WTC11 (cell line): ENCODE data around the gene RAD23B. TPM values are rescaled to one million over a fixed set of nuclear protein-coding genes. Genes with fewer than 3 reads are reported as not detected.
A peak's percentile ranks its signal among the peaks of the same experiment; 100 is the strongest.

Experiments
- ATAC-seq: fragments of 200-7000 bp; cut with Tn5 transposase; 2 replicates; pipeline ENCODE4 v1.10.0; 2021; ENCODE audit warnings: mild to moderate bottlenecking, moderate library complexity
- CTCF ChIA-PET: fragments of 300-600 bp; sonication (Branson Sonifier 250); formaldehyde crosslinking; loops from one replicate; lab custom pipeline; 2021; ENCODE audit warnings: antibody characterized with exemption; lab: Charles Lee
- POLR2A ChIA-PET: fragments of 350-600 bp; sonication (Branson Sonifier 250); formaldehyde crosslinking; loops from one replicate; lab custom pipeline; 2021; ENCODE audit warnings: antibody characterized with exemption; lab: Charles Lee
- DNase-seq: peaks from one replicate; pipeline ENCODE4 v3.0.0; 2021; ENCODE audit warnings: low spot score
- H3K27ac Mint-ChIP-seq: 2 replicates; pipeline ENCODE4 v1.8.0; 2021; ENCODE audit warnings: mixed read lengths
- H3K27me3 Mint-ChIP-seq: 2 replicates; pipeline ENCODE4 v1.8.0; 2021; ENCODE audit warnings: low read depth, mild to moderate bottlenecking, moderate library complexity, mixed read lengths
- H3K36me3 Mint-ChIP-seq: 2 replicates; pipeline ENCODE4 v1.8.0; 2021; ENCODE audit warnings: mixed read lengths
- H3K4me1 Mint-ChIP-seq: 2 replicates; pipeline ENCODE4 v1.8.0; 2022; ENCODE audit warnings: mixed read lengths
- H3K4me3 Mint-ChIP-seq: 2 replicates; pipeline ENCODE4 v1.8.0; 2021; ENCODE audit warnings: mild to moderate bottlenecking, moderate library complexity, mixed read lengths
- H3K9me3 Mint-ChIP-seq: 2 replicates; pipeline ENCODE4 v1.8.0; 2021; ENCODE audit warnings: mixed read lengths
- AR ChIP-seq: fragments of 250-450 bp; sonication (Bioruptor Pico); IDR thresholded peaks from 2 replicates; pipeline ENCODE4 v1.9.0; 2021; ENCODE audit warnings: mild to moderate bottlenecking
- ATF1 ChIP-seq: sonication (generic); formaldehyde crosslinking; IDR thresholded peaks from 2 replicates; pipeline ENCODE4 v1.8.1; 2023; ENCODE audit warnings: mild to moderate bottlenecking, moderate library complexity, missing genetic modification reagents
- CDX4 ChIP-seq: fragments of 250-450 bp; sonication (Bioruptor Pico); IDR thresholded peaks from 2 replicates; pipeline ENCODE4 v1.9.0; 2021; ENCODE audit warnings: moderate library complexity, mild to moderate bottlenecking, inconsistent platforms, borderline replicate concordance
- EMX1 ChIP-seq: fragments of 250-450 bp; sonication (Bioruptor Pico); IDR thresholded peaks from 2 replicates; pipeline ENCODE4 v1.8.0; 2021; ENCODE audit warnings: mild to moderate bottlenecking
- ESRRA ChIP-seq: sonication (generic); formaldehyde crosslinking; IDR thresholded peaks from 2 replicates; pipeline ENCODE4 v1.8.1; 2022; ENCODE audit warnings: mild to moderate bottlenecking, missing genetic modification reagents, borderline replicate concordance
- HMGA2 ChIP-seq: fragments of 250-450 bp; sonication (Bioruptor Pico); IDR thresholded peaks from 2 replicates; pipeline ENCODE4 v1.4.0; 2021; ENCODE audit warnings: mild to moderate bottlenecking, moderate library complexity
- JAZF1 ChIP-seq: fragments of 250-450 bp; sonication (Bioruptor Pico); IDR thresholded peaks from 2 replicates; pipeline ENCODE4 v1.9.0; 2021; ENCODE audit warnings: moderate library complexity, mild to moderate bottlenecking, inconsistent platforms
- NFATC4 ChIP-seq: fragments of 250-450 bp; sonication (Bioruptor Pico); IDR thresholded peaks from 2 replicates; pipeline ENCODE4 v1.9.0; 2021; ENCODE audit warnings: mild to moderate bottlenecking
- OVOL2 ChIP-seq: fragments of 250-450 bp; sonication (Bioruptor Pico); IDR thresholded peaks from 2 replicates; pipeline ENCODE4 v1.9.0; 2021; ENCODE audit warnings: mild to moderate bottlenecking, borderline replicate concordance
- SOX15 ChIP-seq: fragments of 250-450 bp; sonication (Bioruptor Pico); IDR thresholded peaks from 2 replicates; pipeline ENCODE4 v1.9.0; 2021; ENCODE audit warnings: mild to moderate bottlenecking
- USF1 ChIP-seq: sonication (generic); formaldehyde crosslinking; IDR thresholded peaks from 2 replicates; pipeline ENCODE4 v1.8.0; 2022; ENCODE audit warnings: mild to moderate bottlenecking, missing genetic modification reagents
- USF2 ChIP-seq: sonication (generic); formaldehyde crosslinking; IDR thresholded peaks from 2 replicates; pipeline ENCODE4 v1.8.1; 2023; ENCODE audit warnings: mild to moderate bottlenecking, missing genetic modification reagents, moderate library complexity
- ZNF423 ChIP-seq: fragments of 250-450 bp; sonication (Bioruptor Pico); IDR thresholded peaks from 2 replicates; pipeline ENCODE4 v2.1.2; 2022; ENCODE audit warnings: mild to moderate bottlenecking, moderate library complexity
- total RNA-seq: library from RNA; stranded (reverse); gene quantifications from 3 replicates; pipeline ENCODE4 v1.2.3, GENCODE V29; 2021
- TF ChIP-seq, protein P1 (sequence below): sonication (generic); formaldehyde crosslinking; IDR thresholded peaks from 2 replicates; pipeline ENCODE4 v1.8.1; 2023; ENCODE audit warnings: mild to moderate bottlenecking, missing genetic modification reagents
- TF ChIP-seq, protein P2 (sequence below): sonication (generic); formaldehyde crosslinking; IDR thresholded peaks from 2 replicates; pipeline ENCODE4 v1.8.1; 2022; ENCODE audit warnings: mild to moderate bottlenecking, missing genetic modification reagents, moderate library complexity, borderline replicate concordance

RAD23B gene
- total RNA-seq, 1 experiment from 2014 or later: 150 TPM

DNA sequence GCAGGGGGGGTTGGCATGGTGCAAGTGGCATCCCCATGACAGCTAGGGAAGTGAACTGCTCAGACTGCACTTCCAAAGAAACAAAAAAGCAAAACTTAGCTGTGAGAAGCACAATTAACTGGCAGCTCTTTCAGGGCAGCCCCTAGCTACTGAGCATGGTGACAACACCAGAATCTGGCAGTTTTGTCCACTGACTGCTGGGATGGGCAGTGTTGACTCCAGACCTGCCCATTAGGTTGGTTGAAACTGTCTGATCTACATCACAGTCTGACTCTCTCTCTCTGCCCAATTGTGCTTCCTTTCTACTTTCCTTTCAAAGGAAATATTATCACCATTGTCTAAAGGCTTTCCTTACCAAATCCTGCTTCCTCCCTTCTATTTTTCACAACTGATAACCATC, 12.5 kb upstream of the RAD23B start (continued):
- TF ChIP-seq USF2 (CRISPR knock-in tag) (no peak), OVOL2 (CRISPR knock-in tag) (no peak), USF1 (no peak)
- TF ChIP-seq, protein P1, sequence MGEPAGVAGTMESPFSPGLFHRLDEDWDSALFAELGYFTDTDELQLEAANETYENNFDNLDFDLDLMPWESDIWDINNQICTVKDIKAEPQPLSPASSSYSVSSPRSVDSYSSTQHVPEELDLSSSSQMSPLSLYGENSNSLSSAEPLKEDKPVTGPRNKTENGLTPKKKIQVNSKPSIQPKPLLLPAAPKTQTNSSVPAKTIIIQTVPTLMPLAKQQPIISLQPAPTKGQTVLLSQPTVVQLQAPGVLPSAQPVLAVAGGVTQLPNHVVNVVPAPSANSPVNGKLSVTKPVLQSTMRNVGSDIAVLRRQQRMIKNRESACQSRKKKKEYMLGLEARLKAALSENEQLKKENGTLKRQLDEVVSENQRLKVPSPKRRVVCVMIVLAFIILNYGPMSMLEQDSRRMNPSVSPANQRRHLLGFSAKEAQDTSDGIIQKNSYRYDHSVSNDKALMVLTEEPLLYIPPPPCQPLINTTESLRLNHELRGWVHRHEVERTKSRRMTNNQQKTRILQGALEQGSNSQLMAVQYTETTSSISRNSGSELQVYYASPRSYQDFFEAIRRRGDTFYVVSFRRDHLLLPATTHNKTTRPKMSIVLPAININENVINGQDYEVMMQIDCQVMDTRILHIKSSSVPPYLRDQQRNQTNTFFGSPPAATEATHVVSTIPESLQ (CRISPR knock-in tag): no peak
- TF ChIP-seq, protein P2, sequence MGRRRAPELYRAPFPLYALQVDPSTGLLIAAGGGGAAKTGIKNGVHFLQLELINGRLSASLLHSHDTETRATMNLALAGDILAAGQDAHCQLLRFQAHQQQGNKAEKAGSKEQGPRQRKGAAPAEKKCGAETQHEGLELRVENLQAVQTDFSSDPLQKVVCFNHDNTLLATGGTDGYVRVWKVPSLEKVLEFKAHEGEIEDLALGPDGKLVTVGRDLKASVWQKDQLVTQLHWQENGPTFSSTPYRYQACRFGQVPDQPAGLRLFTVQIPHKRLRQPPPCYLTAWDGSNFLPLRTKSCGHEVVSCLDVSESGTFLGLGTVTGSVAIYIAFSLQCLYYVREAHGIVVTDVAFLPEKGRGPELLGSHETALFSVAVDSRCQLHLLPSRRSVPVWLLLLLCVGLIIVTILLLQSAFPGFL (CRISPR knock-in tag): no peak

DNA sequence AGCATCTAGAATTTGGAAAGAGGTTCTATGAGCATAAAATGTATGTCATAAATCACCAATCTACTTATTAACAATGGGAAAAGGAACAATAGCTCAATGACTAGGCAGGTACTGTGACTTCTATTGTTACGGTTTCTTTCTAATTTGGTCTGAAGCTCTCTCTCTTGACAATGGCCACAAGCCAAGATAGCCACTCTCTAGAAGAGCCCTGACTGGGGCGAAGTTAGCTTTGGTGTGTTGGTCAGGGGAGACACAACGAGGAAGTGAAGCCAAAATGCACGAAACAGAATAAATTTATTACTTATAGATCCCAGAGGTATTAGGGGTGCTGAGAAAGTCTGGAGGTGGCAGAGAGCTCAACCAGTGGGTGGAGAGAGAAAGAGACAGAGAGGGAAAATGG, 9.4 kb upstream of the RAD23B start:
- Mint-ChIP-seq H3K36me3 (no peaks in the 10 kb centered on the region), H3K4me3 (no peak overlapping the region), H3K27ac (no peak overlapping the region), H3K4me1 (0 out of 2 replicates have a peak, but pooled peaks cover 8% of the 10 kb centered on the region), H3K9me3 (no peaks in the 10 kb centered on the region), H3K27me3 (no peaks in the 10 kb centered on the region; the same call in 1 of the 2 replicates)
- no peak for ATAC-seq
- CTCF ChIA-PET: interaction anchor here (0.9 to 1.3 kb wide), 3 partner anchors 9 to 68 kb away, joined by 3 read pairs; no protein-coding TSS in a partner anchor
- no peak for DNase-seq
- TF ChIP-seq EMX1 (CRISPR knock-in tag): no peak
- TF ChIP-seq HMGA2 (CRISPR knock-in tag): no peak
- no peak for TF ChIP-seq NFATC4 (CRISPR knock-in tag)
- TF ChIP-seq CDX4 (CRISPR knock-in tag): no peak
- TF ChIP-seq ESRRA (CRISPR knock-in tag): no peak
- POLR2A ChIA-PET: no interaction called here

DNA sequence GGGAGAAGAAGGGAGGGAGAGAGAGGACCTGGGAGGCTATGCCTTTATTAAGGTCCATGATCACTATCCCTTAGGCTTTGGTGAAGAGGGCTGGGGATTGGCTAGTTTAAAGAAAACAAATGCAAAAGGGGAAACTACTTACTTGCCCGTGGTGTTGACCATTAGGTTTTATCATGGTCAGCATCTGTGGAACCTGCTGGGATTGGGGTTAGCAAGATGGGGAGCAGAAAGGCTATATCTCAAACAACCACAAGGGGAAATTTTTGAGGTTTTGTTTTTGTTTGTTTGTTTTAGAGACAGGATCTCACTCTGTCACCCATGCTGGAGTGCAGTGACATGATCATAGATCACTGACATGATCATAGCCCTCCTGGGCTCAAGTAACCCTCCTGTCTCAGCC, 9.0 kb upstream of the RAD23B start:
- ChIA-PET CTCF (interaction anchor here (0.9 to 1.3 kb wide), 2 partner anchors 9 to 67 kb away, joined by 3 read pairs; no protein-coding TSS in a partner anchor), POLR2A (no interaction called here)
- no peaks in the 10 kb centered on the region; the same call in 1 of the 2 replicates for H3K27me3 Mint-ChIP-seq
- H3K27ac Mint-ChIP-seq: no peak overlapping the region
- no peak overlapping the region for H3K4me3 Mint-ChIP-seq
- no peaks in the 10 kb centered on the region for H3K36me3 Mint-ChIP-seq
- H3K4me1 Mint-ChIP-seq: 0 out of 2 replicates have a peak, but pooled peaks cover 8% of the 10 kb centered on the region
- peak; percentile 60; the same call in 1 of the 2 replicates for ATAC-seq
- TF ChIP-seq ATF1 (CRISPR knock-in tag): no peak
- no peak for TF ChIP-seq AR
- no peak for TF ChIP-seq JAZF1
- no peak for TF ChIP-seq SOX15 (CRISPR knock-in tag)
- no peak for TF ChIP-seq ZNF423
- no peak for DNase-seq
- no peaks in the 10 kb centered on the region for H3K9me3 Mint-ChIP-seq
